Measurements from ENCODE around the gene FN3K.
"Not testable (repeated sequence)": the region's sequence is repeated elsewhere in the genome, so short reads cannot be mapped to it uniquely, and the experiment has no call there.

FN3K gene

GRCh38 chr17:82737967-82738877 lies 2.8 kb downstream of the FN3K start:
- no peak for DNase-seq

DNA sequence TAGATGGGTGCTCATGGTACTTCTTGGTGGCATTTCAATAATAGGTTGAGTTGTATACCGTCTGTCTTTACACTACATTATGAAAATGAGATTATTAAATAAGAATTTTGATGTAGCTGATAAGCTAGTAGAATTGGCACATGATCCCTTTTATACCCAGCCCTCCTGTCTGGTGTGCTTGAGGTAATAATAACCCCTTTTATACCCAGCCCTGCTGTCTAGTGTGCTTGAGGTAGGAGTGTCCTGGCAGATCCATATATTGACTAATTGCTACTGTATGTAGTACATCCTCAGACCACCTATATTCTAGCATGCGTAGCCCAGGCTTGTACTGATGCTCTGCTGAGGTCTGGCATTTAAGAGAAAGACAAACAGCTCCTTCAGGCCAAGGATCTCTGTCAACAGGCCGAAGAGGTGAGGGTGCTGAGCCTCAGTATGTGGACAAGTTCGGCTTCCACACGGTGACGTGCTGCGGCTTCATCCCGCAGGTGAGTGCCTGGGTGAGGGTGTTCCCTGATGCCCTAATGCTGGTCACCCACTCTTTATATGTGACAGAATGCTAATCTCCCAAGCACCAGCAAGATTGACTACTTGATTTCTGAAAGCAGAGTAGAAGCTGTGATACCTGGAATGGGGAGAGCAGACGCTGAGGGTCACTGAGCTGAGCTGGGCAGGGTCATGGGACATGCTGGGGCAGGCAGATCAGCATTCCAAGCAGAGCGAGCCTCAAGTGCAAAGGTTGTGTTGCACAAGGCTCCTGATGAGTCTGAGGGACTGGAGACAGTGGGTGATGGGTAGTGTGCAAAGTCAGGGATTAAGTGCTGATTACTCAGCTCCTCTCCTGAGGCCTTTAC lies 5.7 kb downstream of the FN3K start:
- DNase-seq, result no peak

GRCh38 chr17:82743344-82744219 lies 8.2 kb downstream of the FN3K start:
- DNase-seq, result no peak

GRCh38 chr17:82744736-82745135 lies 9.3 kb downstream of the FN3K start:
- DNase-seq, result not testable (repeated sequence)

DNA sequence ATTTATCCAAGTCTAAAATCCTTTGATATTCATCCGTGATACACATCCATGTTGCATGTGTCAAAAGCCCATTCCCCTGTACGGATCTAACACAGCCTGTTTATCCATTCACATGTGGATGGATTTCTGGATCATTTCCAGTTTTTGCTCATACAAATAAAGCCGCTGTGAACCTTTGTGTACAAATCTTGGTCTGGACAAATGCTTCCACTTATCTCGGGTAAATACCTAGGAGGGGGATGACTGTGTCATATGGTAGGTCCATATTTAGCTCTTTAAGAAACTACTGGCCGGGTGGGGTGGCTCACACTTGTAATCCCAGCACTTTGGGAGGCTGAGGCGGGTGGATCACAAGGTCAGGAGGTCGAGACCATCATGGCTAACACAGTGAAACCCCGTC lies 10.1 kb downstream of the FN3K start:
- no peak for DNase-seq

DNA sequence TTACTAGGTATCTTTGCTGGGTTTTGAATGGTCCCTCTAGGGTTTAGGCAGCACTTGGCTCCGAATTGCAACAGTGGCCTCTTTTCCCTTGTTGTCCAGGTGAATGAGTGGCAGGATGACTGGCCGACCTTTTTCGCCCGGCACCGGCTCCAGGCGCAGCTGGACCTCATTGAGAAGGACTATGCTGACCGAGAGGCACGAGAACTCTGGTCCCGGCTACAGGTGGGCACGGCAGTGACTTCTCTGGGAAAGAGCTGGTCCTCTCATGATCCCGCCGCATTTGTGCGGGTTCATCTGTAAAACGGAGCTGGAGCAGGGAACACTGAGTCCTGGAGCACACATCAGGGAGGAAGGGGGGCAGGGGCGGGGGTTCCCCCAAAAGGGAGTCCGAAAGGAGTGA lies 13.3 kb downstream of the FN3K start:
- no peak for DNase-seq

DNA sequence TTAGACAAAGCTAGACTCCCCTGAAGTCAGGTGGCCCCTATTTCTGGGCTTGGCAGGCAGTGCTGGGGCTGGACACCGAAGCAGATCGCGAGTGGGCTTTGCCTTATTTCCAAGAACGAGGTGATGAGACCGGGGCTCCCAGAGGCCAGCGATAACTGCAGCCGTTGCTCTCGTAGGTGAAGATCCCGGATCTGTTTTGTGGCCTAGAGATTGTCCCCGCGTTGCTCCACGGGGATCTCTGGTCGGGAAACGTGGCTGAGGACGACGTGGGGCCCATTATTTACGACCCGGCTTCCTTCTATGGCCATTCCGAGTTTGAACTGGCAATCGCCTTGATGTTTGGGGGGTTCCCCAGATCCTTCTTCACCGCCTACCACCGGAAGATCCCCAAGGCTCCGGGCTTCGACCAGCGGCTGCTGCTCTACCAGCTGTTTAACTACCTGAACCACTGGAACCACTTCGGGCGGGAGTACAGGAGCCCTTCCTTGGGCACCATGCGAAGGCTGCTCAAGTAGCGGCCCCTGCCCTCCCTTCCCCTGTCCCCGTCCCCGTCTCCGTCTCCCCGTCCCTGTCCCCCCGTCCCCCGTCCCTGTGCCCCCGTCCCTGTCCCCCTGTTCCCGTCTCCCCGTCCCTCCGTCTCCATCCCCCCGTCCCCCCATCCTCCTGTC lies 15.0 kb downstream of the FN3K start:
- no peak for DNase-seq

GRCh38 chr17:82751171-82751570 lies 15.8 kb downstream of the FN3K start:
- no peak for DNase-seq

DNA sequence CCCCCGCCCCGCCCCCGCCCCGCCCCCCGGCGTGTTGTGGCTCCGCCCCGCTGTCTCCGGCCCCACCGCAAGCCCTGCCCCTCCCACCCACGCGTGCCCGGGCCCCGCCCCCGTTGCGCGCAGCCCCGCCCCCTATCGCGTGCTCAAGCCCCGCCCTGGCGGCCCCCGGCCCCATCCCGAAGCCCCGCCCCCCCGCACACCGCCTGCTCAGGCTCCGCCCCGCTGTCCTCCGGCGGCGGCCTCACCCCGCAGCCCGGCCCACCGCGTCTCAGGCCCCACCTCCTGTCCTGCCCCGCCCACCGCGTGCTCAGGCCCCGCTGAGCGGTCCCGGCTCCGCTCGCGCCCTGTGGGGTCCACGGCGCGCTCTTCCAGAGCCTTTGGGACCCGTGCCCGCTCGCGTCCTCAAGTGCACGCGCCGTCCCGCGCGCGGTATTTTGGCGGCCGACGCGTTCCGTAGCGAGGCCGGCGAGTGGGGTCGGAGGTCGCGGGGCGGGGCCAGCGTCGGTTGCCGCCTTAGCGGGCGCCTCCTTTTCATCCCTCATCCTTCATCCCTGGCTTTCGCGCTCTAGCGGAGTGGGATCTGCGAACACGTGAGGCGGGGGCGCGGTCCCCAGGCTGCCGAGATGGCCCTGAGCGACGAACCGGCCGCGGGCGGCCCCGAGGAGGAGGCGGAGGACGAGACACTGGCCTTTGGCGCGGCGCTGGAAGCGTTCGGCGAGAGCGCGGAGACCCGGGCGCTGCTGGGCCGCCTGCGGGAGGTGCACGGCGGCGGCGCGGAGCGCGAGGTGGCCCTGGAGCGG lies 16.4 kb downstream of the FN3K start, which contains the start of gene TBCD:
Gene TBCD, plus strand, starts transcription at position 495 of the 800 bp plus-strand sequence. Its CDS starts 129 bp downstream, at position 624.
- DNase-seq, result peak; percentile 88

- DNase-seq, result no peak
Observed at GRCh38 chr17:82752371-82753200, 17.2 kb downstream of the FN3K start.

DNA sequence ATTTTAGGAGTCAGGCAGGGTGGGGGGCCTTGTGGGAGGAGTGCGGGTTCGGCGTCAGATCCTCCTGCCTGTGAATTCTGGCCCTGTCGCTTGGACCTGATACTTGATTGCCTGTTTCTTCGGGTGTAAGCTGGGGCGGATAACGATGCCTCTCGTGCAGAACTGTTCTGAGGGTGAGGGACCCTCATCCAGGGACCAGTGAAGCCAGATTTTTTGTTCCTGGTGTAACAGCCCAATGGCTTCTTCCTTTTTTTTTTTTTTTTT lies 17.7 kb downstream of the FN3K start:
- no peak for DNase-seq

DNA sequence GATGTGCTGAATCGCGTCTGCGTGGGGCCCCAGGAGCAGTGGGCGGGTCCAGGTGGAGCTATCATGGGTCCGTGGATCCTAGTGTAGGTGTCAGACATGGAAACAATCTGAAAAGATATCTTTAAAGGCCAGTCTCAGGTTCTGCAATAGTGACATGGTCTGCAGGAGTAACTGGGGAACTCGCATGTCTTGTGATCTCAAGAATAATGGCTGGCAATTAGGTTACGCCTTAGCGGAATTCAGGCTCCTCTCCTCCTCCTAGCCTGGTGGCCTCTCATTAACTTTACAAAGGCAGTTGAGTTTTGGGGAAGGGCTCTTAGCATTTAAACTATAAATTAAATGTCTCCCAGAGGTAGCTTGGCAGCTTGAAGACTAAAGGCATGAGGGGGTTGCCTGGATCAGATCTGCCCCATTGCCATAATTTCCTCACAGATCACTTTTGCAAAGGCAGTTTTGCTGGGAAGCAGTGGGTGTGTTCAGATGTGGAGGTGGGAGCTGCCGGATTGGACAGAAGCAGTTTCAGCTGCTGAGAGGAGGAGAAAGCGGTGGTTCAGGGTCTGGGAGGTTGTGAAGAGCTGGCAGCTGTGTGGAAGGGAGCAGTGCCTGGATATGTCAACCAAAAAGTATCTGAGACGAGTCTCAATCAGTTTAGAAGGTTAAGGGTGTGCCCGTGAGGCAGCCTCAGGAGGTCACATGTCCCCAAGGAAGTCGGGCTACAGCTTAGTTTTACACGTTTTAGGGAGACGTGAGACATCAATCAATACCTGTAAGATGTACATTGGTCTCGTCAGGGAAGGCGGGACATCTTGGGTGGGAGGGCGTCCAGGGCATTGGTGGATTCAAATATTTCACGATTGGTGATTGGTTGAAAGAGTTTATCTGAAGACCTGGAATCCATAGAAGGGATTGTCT lies 19.1 kb downstream of the FN3K start:
- no peak for DNase-seq

DNA sequence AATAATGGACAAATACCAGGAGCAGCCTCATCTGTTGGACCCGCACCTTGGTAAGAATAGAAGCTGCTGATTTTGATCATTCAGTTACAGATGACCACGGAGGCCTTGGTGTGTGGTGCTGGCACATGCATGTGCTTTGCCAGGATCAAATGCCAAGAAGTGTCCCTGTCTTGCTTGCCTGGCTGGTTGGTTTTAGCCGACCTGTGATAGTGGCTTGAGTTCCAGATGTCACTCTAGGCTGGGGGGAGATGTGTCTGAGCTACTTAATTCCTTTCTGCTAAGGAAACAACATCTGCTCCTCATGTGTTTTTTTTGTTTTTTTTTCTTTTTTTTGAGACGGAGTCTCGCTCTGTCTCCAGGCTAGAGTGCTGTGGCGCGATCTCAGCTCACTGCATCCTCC lies 20.8 kb downstream of the FN3K start:
- DNase-seq, result no peak

- DNase-seq, result no peak
Observed at GRCh38 chr17:82765371-82765770, 30.0 kb downstream of the FN3K start.

DNA sequence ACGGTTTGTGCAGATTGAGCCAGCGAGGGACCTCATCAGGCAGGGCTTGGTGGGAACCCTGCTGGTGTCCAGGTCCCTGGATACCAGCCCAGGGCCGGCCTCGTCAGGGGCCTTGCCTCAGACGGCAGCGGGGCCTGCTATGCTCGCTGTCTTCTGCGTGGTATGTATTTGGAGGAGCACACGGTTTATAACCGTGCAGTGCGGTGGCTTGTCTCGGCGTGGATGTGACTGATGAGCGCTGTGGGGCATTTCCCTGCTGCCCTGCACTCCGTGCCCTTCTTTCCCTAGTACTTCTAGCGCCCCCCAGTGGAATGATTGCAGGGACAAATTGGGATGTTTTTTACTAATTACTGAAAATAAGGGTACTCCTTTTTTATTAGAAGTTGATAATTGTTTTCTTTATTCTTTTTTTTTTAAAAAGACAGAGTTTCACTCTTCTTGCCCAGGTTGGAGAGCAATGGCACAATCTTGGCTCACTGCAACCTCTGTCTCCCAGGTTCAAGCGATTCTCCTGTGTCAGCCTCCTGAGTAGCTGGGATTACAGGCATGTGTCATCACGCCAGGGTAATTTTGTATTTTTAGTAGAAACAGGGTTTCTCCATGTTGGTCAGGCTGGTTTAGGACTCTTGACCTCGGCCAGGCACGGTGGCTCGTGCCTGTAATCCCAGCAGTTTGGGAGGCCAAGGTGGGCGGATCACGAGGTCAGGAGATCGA lies 31.8 kb downstream of the FN3K start:
- peak; percentile 37 for DNase-seq

DNA sequence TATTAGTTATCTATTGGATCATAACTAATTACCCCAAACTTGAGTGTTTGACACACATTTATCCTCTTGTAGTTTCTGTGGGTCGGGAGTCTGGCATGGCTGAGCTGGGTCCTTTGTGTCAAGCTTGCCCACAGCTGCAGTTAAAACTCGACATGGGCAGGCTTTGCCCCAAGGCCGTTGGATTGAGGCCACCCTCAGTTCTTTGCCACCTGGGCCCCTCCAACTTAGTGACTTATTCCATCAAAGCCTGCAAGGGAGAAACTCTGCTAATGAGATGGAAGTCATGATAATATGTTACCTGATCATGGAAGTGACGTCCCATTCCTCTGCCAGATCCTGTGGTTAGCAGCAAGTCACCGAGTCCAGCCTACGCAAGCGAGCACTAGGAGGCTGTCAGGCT lies 33.6 kb downstream of the FN3K start:
- DNase-seq, result no peak

DNA sequence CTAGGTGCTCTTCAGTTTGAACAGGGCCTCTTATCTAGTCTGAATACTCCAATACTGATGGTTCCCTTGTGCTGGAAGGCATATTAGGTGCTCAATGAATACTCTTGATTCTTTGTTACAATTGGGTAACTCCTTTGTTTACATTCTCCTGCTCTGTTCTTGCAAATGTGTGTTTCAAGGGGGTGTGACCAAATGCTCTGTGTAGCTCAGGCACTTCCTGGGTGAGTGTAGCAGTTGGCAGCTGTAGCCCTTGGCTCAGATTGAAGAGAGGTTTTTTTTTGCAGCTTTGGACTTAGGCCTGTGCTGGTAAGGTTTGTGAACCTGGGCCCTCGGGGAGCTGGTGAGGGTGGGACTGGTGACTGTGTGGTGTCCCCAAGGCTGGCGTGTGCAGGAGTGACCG lies 36.6 kb downstream of the FN3K start:
- no peak for DNase-seq

DNA sequence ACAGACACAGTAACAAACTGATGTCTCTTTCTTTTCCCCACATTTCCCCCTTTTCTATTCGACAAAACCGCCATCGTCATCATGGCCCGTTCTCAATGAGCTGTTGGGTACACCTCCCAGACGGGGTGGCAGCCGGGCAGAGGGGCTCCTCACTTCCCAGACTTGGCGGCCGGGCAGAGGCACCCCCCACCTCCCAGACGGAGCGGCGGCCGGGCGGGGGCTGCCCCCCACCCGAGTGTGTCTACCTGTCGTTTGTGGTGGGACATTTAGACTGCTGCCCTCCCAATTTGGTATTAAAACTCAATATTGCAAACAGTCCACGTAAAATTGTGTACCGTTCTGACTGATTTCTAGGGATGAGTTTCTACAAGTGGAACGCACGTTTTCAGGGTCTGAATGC lies 39.0 kb downstream of the FN3K start:
- not testable (repeated sequence) for DNase-seq

All from activated naive CD4-positive, alpha-beta T cell treated with anti-CD3 and anti-CD28 coated beads, Interleukin-2, amount 50 U/mL, for 16 hours (primary cell).